GM18517 (cell line): ENCODE results near the gene FCRL3.
"Not testable (repeated sequence)": the region's sequence is repeated elsewhere in the genome, so short reads cannot be mapped to it uniquely, and the experiment has no call there.

Source experiments
- ATAC-seq: cut with Tn5 transposase; IDR thresholded peaks from one replicate; pipeline ENCODE4 v1.9.1; 2021; ENCODE audit warnings: mild to moderate bottlenecking, moderate library complexity; ENCODE audit not compliant: unreplicated experiment

The FCRL3 gene, protein sequence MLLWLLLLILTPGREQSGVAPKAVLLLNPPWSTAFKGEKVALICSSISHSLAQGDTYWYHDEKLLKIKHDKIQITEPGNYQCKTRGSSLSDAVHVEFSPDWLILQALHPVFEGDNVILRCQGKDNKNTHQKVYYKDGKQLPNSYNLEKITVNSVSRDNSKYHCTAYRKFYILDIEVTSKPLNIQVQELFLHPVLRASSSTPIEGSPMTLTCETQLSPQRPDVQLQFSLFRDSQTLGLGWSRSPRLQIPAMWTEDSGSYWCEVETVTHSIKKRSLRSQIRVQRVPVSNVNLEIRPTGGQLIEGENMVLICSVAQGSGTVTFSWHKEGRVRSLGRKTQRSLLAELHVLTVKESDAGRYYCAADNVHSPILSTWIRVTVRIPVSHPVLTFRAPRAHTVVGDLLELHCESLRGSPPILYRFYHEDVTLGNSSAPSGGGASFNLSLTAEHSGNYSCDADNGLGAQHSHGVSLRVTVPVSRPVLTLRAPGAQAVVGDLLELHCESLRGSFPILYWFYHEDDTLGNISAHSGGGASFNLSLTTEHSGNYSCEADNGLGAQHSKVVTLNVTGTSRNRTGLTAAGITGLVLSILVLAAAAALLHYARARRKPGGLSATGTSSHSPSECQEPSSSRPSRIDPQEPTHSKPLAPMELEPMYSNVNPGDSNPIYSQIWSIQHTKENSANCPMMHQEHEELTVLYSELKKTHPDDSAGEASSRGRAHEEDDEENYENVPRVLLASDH

DNA sequence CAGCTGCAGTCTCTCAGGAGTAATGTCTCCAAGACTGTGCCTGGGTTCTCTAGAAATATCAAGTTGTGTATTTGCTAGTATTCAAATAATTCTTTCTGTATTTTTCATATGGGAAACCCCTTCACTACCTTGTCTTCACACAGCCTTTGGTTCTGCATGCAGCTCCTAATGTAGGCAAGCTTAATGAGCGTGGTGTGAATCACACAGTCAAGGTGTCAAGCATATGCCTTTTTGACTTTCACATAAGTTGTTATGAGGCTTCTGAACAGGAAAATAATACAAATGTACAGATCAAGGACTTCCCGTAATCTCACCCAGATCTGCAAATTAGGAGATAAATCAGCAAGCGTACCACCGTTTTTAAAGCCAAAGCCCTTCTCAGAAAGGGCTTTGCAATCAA lies at the start of gene FCRL3:
Gene FCRL3 (minus strand): TSS at position 38 of the 400 bp plus-strand sequence. CDS start 280 bp downstream, outside the sequence.
- ATAC-seq, result no peak

DNA sequence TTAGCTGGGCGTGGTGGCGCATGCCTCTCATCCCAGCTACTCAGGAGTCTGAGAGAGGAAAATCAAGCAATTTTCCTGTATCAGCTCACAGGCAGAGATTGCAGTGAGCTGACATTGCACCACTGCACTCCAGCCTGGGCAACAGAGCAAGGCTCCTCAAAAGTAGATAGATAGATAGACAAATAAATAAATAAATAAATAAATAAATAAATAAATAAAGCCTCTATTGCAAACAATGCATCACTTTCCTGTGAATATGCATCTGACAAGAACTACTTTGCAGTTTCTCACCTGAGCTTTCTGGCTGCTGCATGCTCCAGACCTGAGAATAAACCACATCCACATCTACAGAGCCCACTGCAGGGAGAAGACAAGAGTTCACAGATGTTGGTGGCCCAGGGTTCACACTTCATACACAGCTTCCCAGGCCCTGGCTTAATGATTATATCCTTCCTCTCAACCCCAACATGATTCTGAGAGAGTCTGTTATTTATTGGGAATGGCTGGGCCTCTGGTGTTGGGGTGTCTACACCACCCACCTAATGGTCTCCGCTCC lies 47.8 kb upstream of the FCRL3 start:
- ATAC-seq, result no peak

DNA sequence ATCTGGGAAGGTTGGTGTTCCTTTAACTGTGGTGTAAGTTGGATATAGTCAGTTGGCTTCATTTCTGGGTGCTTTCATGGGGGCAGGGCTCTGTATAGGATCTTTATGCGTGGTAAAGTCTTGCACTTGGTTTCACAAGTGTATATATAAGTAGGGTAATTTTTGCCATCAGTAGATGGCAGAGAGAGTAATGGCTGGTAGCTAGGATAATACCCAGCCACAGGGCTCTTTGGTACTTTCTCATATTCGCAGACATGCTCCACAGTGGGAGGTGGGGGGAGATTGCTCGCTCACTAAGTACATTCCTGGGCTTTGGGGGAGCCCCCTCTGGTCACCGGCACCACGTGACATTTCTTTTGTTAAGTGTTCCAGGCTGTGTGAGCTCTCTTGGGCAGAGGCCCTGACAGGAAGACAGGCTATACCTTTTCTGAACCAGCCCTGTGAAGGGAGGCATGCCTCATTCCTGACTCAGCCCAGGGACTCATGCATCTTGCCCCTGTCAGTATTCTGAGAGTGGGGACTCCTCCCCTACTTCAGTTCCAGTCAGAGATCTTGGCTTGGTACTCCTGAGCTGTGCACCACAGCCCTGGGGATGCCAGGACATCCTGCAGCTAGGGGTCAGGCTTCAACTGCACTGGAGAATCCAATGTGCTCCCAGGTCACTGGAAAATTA lies 38.8 kb upstream of the FCRL3 start:
- ATAC-seq, result no peak

DNA sequence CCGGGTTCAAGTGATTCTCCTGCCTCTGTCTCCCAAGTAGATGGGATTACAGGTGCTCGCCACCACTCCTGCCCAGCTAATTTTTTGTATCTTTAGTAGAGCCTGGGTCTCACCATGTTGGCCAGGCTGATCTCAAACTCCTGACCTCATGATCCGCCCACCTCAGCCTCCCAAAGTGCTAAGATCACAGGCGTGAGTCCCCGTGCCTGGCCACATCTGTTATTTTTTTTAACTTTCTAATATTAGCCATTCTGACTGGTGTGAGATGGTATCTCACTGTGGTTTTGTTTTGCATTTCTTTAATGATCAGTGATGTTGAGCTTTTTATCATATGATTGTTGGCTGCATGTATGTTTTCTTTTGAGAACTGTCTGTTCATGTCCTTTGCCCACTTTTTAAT lies 35.4 kb upstream of the FCRL3 start:
- ATAC-seq, result not testable (repeated sequence)

DNA sequence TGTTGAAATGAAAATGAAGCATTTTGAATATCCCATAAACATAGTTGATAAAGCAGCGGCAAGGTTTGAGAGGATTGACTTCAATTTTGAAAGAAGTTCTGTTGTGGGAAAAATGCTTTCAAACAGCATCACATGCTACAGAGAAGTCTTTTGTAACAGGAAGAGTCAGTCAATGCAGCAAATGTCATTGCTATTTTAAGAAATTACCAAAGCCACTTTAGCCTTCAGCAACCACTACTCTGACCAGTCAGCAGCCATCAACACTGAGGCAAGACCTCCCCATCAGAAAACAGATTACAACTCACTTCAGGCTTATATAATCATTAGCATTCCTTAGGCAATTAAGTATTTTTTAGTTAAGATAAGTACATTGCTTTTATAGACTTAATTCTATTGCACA lies 33.8 kb upstream of the FCRL3 start:
- no peak for ATAC-seq

DNA sequence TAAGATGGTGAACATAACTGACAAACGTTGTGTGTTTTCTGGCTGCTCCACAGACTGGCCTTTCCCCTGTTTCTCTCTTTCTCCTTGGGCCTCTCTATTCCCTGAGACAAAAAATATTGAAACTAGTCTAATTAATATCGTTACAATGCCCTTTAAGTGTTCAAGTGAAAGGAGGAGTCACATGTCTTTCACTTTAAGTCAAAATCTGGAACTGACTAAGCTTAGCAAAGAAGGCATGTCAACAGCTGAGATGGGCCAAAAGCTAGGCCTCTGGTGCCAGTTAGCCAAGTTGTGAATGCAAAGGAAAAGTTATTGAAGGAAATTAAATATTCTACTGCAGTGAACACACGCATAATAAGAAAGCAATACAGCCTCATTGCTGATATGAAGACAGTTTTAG lies 32.2 kb upstream of the FCRL3 start:
- no peak for ATAC-seq

DNA sequence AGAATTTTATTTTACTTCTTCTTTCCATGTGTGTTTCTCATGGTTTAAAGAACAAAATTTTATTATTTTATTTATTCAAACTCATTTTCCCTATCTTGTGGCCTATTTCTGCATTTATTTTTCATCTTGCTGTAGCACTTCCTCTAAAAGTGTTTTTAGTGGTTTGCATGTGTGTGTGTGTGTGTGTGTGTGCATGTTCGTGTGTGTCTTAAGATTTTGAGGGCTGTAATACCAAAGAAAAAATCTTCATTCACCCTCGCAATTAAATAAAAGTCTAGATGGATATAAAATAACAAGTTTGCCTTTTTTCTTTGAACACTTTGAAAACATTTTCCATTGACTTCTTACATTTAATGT lies 24.6 kb upstream of the FCRL3 start:
- ATAC-seq, result no peak

DNA sequence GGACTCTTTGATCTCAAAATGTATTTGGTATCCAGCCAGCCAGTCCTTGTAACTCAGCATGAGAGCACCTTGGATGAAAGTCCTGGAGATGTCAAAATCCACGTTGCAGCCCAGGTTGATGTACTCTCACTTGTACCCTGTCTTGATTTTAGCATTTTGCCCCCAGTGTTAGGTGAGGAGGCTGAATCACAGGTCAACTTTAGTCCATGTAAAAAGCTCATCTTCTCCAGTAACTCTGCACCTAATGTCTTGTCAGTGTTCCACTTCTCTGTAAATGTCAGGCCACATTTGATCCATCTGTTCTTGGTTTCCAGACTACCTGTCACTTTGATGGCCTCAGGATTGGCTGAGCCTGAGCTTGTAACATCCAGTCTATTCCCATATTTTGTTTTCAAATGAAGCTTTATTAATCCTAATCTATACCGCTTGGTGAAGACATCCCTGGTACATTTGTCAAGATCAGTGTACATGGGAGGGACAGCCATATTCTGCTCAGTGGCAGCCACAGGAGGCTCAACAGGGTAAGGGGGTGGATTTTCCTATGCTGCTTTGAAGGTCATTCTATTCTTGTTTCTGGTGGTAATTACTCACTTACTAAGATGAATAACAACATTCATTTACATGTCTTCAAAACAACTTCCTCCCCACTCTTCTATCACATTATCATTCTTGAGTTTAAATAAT lies 24.1 kb upstream of the FCRL3 start:
- no peak for ATAC-seq

DNA sequence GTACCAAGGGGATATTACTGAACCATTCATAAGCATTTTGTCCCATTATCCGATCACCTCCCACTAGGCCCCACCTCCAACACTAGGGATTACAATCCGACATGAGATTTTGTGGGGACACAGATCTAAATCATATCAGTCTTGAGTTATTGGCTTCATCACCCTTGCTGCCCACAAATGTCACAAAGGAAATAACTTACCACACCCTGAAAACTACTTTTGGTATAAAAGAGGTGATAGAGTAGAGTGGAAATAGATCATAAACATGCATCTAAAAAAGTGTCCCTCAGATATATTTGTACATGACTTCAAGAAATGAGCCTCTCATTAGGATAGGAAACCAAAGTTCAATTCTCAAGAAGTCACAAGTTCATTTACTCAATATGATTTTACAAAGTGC lies 22.6 kb upstream of the FCRL3 start:
- no peak for ATAC-seq

DNA sequence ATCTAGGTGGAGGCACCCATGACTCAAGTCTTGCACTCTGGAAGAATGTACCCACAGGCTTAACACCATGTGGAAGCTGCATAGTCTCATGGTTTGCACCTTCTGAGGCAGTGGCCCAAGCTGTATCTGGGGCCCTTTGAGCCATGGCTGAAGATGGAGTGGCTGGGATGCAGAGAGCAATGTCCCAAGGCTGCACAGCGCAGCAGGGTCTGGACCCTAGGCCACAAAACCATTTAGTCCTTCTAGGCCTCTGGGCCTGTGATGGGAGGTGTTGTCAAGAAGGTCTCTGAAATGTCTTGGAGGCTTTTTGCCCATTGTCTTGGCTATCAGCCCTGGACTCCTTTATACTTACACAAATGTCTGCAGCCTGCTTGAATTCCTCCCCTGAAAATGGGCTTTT lies 21.4 kb upstream of the FCRL3 start:
- ATAC-seq, result no peak

DNA sequence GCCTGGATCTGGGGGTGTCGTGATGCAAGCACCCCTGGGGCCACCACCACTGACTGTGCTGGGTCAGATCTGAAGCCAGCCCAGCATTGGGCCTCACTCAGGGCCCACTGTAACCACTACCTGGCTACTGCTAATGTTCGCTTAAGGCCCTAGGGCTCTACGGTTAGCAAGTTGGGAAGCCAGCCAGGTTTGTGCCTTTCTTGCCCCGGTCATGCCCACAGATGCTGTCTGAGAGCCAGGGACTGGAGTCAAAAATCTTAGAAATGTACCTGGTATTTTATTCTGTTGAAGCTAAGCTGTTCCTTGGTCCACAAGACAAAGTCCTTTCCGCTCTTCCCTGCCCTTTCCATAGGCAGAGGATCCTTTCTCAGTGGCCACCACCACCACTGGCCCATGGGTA lies 15.2 kb upstream of the FCRL3 start:
- no peak for ATAC-seq

DNA sequence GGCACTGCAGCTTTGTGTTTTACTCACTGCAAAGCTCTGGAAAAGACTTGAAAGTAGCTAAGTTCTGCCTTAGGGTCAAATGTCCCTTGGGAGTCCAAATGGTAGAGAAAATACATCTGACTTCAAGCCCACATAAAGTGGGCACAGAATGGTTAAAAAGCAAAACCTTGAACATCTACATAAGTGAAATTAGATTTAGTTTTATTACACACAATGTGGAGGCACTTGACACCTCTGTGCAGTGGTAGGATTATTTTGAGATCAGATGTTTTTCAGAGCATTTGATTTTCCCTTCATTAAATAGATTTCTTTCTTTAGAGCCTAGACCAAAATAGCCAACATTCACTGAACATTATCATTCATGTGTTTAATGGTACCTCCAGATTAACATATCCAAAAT lies 11.2 kb upstream of the FCRL3 start:
- no peak for ATAC-seq

DNA sequence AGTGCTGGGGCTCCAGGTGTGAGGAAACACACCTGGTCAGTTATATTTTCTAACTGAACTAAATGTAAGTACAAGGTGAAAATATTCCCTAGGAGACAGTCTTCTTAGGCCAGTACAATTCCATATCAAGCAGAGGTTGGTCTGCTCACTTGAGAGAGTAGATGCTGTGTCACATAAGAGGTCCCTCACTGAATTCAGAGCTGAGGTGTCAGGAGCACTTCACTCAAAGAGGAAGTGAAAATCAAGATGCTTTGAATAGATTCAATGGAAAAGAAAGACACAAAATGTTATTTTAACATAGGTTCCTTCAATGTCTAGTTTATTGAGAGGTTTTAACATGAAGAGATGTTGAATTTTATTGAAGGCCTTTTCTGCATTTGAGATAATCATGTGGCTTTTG lies 4.3 kb upstream of the FCRL3 start:
- no peak for ATAC-seq

DNA sequence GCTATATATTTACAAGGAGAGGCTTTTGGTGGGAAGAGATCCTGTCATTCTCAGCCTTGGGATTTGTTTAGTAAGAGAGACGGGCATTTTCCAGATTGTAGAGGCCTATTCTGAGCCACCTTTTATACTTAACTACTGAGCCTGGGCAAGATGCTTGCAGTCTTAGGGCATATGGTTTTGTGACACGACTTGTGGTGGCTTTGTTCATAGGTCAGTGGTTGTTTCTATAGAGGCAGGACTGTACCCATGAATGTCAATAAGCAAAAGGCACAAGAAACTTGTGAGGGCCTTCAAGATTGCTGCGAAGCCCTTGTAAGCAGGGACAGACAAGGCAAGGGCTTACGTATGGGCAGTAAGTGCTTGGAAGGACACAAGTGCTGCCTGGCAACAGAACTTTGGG lies 3.4 kb upstream of the FCRL3 start:
- ATAC-seq, result no peak

DNA sequence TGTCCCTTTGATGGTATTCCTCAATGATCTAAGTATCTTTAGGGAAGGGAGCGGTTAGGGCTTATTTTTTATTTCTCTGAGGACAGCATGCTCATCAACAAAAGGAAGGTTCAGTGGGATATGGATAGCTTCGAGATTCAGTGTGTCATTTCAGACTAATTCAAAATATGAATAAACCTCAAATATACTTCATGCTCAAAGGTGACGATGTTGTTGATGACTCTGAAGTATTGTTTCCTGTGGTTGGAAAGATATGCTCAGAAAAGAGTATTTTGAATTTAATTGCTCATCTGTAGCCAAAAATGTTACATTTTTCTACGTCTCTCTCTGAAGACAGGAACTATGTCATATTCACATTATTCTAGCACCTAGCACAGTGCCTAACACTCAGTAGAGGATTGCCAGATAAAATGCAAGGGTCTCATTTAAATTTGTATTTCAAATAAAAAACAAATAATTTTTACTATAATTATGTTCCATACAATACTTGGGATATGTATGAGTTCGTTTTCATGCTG lies 1.8 kb upstream of the FCRL3 start:
- ATAC-seq, result no peak

DNA sequence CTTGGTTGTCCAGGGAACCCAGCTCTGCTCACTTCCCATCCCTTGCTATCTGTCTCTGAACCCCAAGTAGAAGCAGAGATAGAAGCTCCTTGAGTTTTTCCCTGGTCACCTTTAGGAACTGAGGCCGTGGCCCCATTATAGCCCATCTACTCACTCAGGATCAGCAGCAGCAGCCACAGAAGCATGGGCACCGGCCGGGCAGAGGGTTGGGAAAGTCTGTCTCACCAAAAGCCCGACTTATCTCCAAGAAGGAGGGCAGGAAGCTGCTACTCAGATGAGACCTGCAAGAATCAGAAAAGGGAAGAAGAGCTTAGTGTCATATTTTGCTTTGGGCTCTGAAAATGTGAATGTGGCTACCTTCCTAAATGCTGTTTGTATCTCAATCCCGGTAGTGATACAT lies 264 bp downstream of the FCRL3 start:
- no peak for ATAC-seq

DNA sequence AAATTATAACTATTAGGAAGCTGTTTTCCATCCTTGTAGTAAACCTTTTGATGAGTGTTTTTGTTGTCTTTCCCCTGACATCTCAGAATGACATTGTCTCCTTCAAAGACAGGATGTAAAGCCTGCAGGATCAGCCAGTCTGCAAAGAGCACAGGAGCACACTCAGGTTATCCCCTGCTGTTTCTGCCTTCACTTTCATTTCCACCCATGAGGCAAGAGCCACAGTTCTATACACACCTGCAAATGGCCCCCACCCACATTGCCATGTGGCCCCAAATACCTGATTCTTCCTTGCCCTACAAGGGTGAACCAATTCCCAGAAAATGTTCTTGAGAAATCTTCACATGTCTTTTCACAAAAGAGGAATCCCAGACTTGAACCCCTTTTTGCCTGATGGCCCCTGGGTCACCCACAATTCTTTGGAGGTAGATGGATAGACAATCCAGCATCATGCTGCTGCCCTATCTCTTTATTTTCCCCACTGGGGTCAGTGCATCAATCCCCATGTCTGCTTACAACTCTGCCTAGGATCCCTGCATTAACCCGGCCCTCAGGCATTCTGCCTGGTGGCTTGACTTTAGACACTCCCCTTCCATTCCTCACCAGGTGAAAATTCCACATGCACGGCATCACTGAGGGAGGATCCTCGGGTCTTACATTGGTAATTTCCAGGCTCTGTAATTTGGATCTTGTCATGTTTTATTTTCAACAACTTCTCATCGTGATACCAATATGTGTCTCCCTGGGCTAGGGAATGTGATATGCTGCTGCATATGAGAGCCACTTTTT lies 2.6 kb downstream of the FCRL3 start:
- no peak for ATAC-seq

DNA sequence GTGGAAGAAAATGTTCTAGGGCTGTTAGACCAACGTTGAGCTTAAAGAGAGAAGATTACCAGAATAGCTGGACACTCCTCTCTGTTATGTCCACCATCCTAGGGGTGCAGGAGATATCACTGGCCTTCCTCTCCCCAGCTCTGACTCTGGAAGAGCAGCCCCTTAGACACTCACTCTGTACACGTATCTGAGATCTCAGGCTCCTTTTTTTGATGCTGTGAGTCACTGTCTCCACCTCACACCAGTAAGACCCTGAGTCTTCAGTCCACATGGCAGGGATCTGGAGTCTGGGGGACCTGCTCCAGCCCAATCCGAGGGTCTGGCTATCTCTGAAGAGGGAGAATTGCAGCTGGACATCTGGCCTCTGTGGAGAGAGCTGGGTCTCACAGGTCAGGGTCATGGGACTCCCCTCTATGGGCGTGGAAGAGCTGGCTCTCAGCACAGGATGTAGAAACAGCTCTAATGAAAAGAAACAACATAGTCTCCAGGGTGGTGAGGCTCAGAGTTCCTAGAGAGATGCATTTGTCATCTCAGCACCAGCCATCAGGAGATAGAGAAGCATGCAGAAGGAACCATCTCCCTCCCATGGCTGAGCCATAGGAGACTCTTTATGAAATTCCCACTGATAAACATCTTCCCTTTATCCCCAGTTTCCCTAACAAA lies 3.5 kb downstream of the FCRL3 start:
- no peak for ATAC-seq

DNA sequence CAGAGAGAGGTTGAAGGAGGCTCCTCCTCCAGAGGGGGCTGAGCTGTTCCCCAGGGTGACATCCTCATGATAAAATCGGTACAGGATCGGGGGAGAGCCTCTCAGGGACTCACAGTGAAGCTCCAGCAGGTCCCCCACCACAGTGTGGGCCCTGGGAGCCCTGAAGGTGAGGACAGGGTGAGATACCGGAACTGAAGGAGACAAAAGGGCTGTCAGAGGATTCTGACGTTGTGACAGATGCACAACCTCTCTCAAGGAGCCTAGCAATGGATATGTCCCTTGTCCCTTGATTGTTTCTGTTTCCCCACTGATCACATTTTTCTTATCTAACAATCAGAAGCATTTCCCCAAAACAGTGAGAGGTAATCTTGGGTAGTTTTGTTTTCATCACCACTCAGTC lies 5.2 kb downstream of the FCRL3 start:
- ATAC-seq, result no peak
